ENCODE data around the gene PKNOX2. TPM values are rescaled to one million over a fixed set of nuclear protein-coding genes. Genes with fewer than 3 reads are reported as not detected.
A peak's percentile ranks its signal among the peaks of the same experiment; 100 is the strongest.

The PKNOX2 gene
- total and polyA plus RNA-seq, 2 of the 8 experiments (the other 6 are each of a cell fraction or from before 2014, with no cell fraction given), result 2.0 TPM

DNA sequence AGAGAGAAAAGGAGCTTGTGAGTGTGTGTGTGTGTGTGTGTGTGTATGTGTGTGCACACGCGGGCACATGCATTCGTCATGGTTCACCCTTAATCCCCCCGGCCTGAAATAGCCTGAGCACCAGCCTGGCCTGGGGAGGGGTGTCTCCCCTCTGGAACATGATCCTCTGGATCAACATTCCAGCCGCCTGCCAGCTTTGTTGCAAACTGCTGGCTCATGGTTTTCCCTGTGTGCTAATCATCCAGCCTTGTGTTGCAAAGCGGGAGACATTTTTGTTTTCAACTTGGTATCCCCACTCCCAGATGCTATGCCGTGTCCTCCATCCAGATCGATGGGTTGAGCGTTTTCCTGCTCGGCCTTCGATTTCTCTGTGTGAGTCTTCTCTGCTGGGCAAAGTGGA, 237.2 kb downstream of the PKNOX2 start:
- H2BK120ac ChIP-seq (replicated peaks; ENCODE audit: low read depth, low read length), result no peak overlapping the region
- H3K79me2 ChIP-seq (ENCODE audit: control insufficient read depth in 1 of 2, insufficient read depth in 2 of 2, low read length in 2 of 2), result no peaks in the 10 kb centered on the region
- no peaks in the 10 kb centered on the region for H3K23me2 ChIP-seq (ENCODE audit: low read depth, low read length)
- peak overlapping the region; percentile 12; the same call in 1 of the 2 replicates for H2AFZ ChIP-seq (ENCODE audit: low read length)
- H3K4me1 ChIP-seq (replicated peaks in 1 of 4; ENCODE audit: control insufficient read depth in 3 of 4, insufficient read depth in 4 of 4, low read length in 3 of 4), result peaks cover 12 to 29% (median 17%) of the 10 kb centered on the region in 4 experiments
- H2BK12ac ChIP-seq (ENCODE audit: low read depth, low read length), result peak overlapping the region; percentile 69
- DNase-seq (ENCODE audit: low read depth in 1 of 2, low spot score in 2 of 2) (no peak), FAIRE-seq (peak; percentile 79)
- peak overlapping the region; percentile 95 for H3K18ac ChIP-seq (ENCODE audit: extremely low read depth, low read length)
- peak overlapping the region in 1 of 2 experiments; percentile 20; a peak in 2 of 4 replicates for H3K4me2 ChIP-seq (ENCODE audit: insufficient read depth in 1 of 2, low read depth in 2 of 2, low read length in 2 of 2)
- whole genome bisulfite sequencing, 2 experiments (ENCODE audit: extremely low coverage in 1 of 2, insufficient coverage in 1 of 2, insufficient read length in 1 of 2, insufficient replicate concordance in 2 of 2, low coverage in 1 of 2, low lambda C conversion rate in 2 of 2, missing lambda C conversion rate in 1 of 2), result 73% methylated on average over 11 of the region's 11 CpGs; no CpG with 5 or more reads in 1 of the 2 experiments
- H3K79me1 ChIP-seq (ENCODE audit: low read depth, low read length), result no peaks in the 10 kb centered on the region
- peak overlapping the region; percentile 83 for H2BK20ac ChIP-seq (ENCODE audit: low read length)
- ChIA-PET CTCF (ENCODE audit: partially characterized antibody) (interaction anchor here (0.6 to 8.2 kb wide), 10 partner anchors 16 to 327 kb away, joined by 3 to 223 read pairs (median 5); no protein-coding TSS in a partner anchor), POLR2A (ENCODE audit: partially characterized antibody) (interaction anchor here (0.9 kb wide), 1 partner anchor 290 kb away, joined by 3 read pairs; the partner anchor contains the start of gene TMEM218)
- H3K27me3 ChIP-seq (replicated peaks in 1 of 4; ENCODE audit: control insufficient read depth in 3 of 4, extremely low read depth in 1 of 4, insufficient read depth in 3 of 4, low read length in 3 of 4), result peaks cover 0 to 4% (median under 1%) of the 10 kb centered on the region in 4 experiments; a peak in 3 of 7 replicates
- peak overlapping the region; percentile 33; the same call in 1 of the 2 replicates for H2BK15ac ChIP-seq (ENCODE audit: low read length)
- no peak overlapping the region; a peak in 1 of 8 replicates for H3K4me3 ChIP-seq (ENCODE audit: extremely low read depth in 1 of 4, insufficient read depth in 2 of 4, low read depth in 3 of 4, low read length in 4 of 4)
- peak overlapping the region; percentile 31 for H4K91ac ChIP-seq (replicated peaks; ENCODE audit: insufficient read length, low read length)
- no peak overlapping the region for H4K5ac ChIP-seq (ENCODE audit: insufficient read length, low read depth, low read length)
- no peaks in the 10 kb centered on the region for H3K36me3 ChIP-seq (ENCODE audit: control insufficient read depth in 2 of 4, insufficient read depth in 4 of 4, low read length in 3 of 4)
- H4K20me1 ChIP-seq (replicated peaks in 1 of 2; ENCODE audit: control insufficient read depth in 1 of 2, insufficient read depth in 2 of 2, low read length in 2 of 2), result no peaks in the 10 kb centered on the region
- peak overlapping the region; percentile 17 for H3K4ac ChIP-seq (replicated peaks; ENCODE audit: insufficient read length, low read depth, low read length)
- no peak overlapping the region for H3K9ac ChIP-seq (replicated peaks in 1 of 4; ENCODE audit: extremely low read depth in 1 of 4, low read depth in 3 of 4, low read length in 3 of 4)
- H3K9me3 ChIP-seq (ENCODE audit: insufficient read depth in 2 of 2, low read depth in 1 of 2, low read length in 1 of 2), result no peaks in the 10 kb centered on the region
- no peak overlapping the region for H3K56ac ChIP-seq (replicated peaks; ENCODE audit: insufficient read length, low read depth, low read length)
- no peak overlapping the region for H3K14ac ChIP-seq (ENCODE audit: insufficient read length)
- no peak overlapping the region; the same call in 1 of the 2 replicates for H2AK5ac ChIP-seq (ENCODE audit: low read depth, low read length)
- no peak overlapping the region for H4K8ac ChIP-seq (ENCODE audit: extremely low read depth, insufficient read depth, low read length)
- H3K27ac ChIP-seq (ENCODE audit: low read depth, low read length), result peak overlapping the region; percentile 38; the same call in 1 of the 2 replicates
- no peak overlapping the region for H3K23ac ChIP-seq (ENCODE audit: insufficient read length)
- peak overlapping the region; percentile 26; the same call in 1 of the 2 replicates for H2BK5ac ChIP-seq (ENCODE audit: low read depth, low read length)
- TF ChIP-seq POLR2A (IDR thresholded peaks at IDR 0.05; ENCODE audit: control extremely low read depth in 1 of 2, low read depth in 2 of 2, low read length in 2 of 2) (no peak), SIRT6 (IDR thresholded peaks at IDR 0.05; ENCODE audit: low read length) (no peak), TAF1 (IDR thresholded peaks at IDR 0.05; ENCODE audit: low read depth, low read length) (no peak), CBX8 (IDR thresholded peaks at IDR 0.05; ENCODE audit: borderline replicate concordance, low read depth, low read length) (no peak), EP300 (IDR thresholded peaks at IDR 0.05; ENCODE audit: borderline replicate concordance in 1 of 2, low read depth in 2 of 2, low read length in 2 of 2) (no peak), CREB1 (IDR thresholded peaks at IDR 0.05) (no peak), MAFK (IDR thresholded peaks at IDR 0.05; ENCODE audit: low read depth, low read length) (peak; percentile 90), CHD1 (IDR thresholded peaks at IDR 0.05; ENCODE audit: low read depth, low read length) (no peak), TAF7 (optimal IDR thresholded peaks at IDR 0.05; ENCODE audit: borderline replicate concordance, low read depth, low read length) (no peak), RBBP5 (IDR thresholded peaks at IDR 0.05; ENCODE audit: borderline replicate concordance, low read depth, low read length) (no peak), SIN3A (conservative IDR thresholded peaks at IDR 0.05 in 1 of 2, IDR thresholded peaks at IDR 0.05 in 1 of 2; ENCODE audit: low read depth in 1 of 2, low read length in 2 of 2) (no peak), ASH2L (IDR thresholded peaks at IDR 0.05; ENCODE audit: low read length) (peak; percentile 32), JUND (IDR thresholded peaks at IDR 0.05; ENCODE audit: low read length) (no peak), FOSL1 (IDR thresholded peaks at IDR 0.05; ENCODE audit: insufficient read depth, low read depth, low read length) (no peak), SP4 (IDR thresholded peaks at IDR 0.05; ENCODE audit: low read length) (no peak)

Data from H1 (cell line).